Adrenal gland (tissue), 12 donors: ENCODE measurements around the gene MGAT5. TPM values are rescaled to one million over a fixed set of nuclear protein-coding genes. Genes with fewer than 3 reads are reported as not detected.

ENCODE experiments used
- DNase-seq, 7 donors: peaks; one replicate each; pipeline ENCODE4 v3.0.0-alpha.2; 2019 to 2020
- H3K27ac ChIP-seq, 5 donors: fragments of 200-600 bp; sonication (generic) in 4 of 5; 1 replicate in 3 of 5; 2 replicates in 2 of 5; pipeline versions ENCODE4 v1.5.1 to v1.8.0; 2016 to 2020; ENCODE audit warnings: mild to moderate bottlenecking in 1 of 5
- H3K27me3 ChIP-seq: fragments of 200-600 bp; 2 replicates; pipeline ENCODE4 v1.8.0; 2021
- H3K36me3 ChIP-seq, 2 donors: fragments of 200-600 bp; replicated peaks in 1 of 2; 1 replicate in 1 of 2; 2 replicates in 1 of 2; pipeline versions ENCODE4 v1.5.1 to v1.8.0; 2018 to 2022
- H3K4me1 ChIP-seq, 2 donors: fragments of 200-600 bp; replicated peaks in 1 of 2; 1 replicate in 1 of 2; 2 replicates in 1 of 2; pipeline versions ENCODE4 v1.5.1 to v1.8.0; 2018 to 2021
- H3K4me3 ChIP-seq, 4 donors: fragments of 200-600 bp; sonication (generic) in 3 of 4; one replicate each; pipeline ENCODE4 v1.5.1; 2016 to 2018
- H3K9me3 ChIP-seq, 3 donors: fragments of 200-600 bp; sonication (generic) in 1 of 3; replicated peaks in 1 of 3; 1 replicate in 2 of 3; 2 replicates in 1 of 3; pipeline versions ENCODE4 v1.5.1 to v1.8.0; 2016 to 2021
- CTCF ChIP-seq, 6 experiments: fragments of 450-650 bp in 4 of 6; fragments of 200-600 bp in 2 of 6; sonication (generic) in 1 of 6; IDR thresholded peaks; 1 replicate in 5 of 6; 2 replicates in 1 of 6; pipeline versions ENCODE4 v1.5.1 to v1.8.0; 2016 to 2021; ENCODE audit warnings: antibody characterized with exemption in 6 of 6, mild to moderate bottlenecking in 2 of 6, moderate library complexity in 1 of 6
- POLR2A ChIP-seq, 2 donors: fragments of 450-650 bp; IDR thresholded peaks; one replicate each; pipeline ENCODE4 v1.6.1; 2017; ENCODE audit warnings: antibody characterized with exemption in 2 of 2, mild to moderate bottlenecking in 2 of 2, moderate library complexity in 1 of 2
- WGBS, 4 donors: extraction: QIAGEN DNeasy Blood & Tissue Kit in 2 of 4; methylation state at CpG; one replicate each; pipeline versions ENCODE4 v1.1.5 to v1.1.7; 2013 to 2017; 5-methylcytosine and 5-hydroxymethylcytosine counted together
- intact Hi-C, 2 donors: fragments of 100-400 bp; cut with DNase I; formaldehyde crosslinking; loops; one replicate each; pipeline versions ENCODE4 v1.14.1 to v1.15.0; 2022 to 2023
- polyA plus RNA-seq, 3 donors: library from polyadenylated mRNA; stranded (reverse); fragments of 200-250 nt in 2 of 3; fragments of 350-450 nt in 1 of 3; fragmentation: Illumina TruSeq in 1 of 3; extraction: RNeasy Lipid Tissue Mini Kit (QIAGEN cat#74804) in 1 of 3; gene quantifications; one replicate each; pipeline ENCODE4 v1.2.3, GENCODE V29; 2013 to 2014
- total RNA-seq, 9 donors: library from RNA; depleted of rRNA in 4 of 9; stranded (reverse); fragments of >200 nt in 4 of 9; fragments of 120-200 nt in 1 of 9; fragmentation: NEBNext Ultra II Directional in 1 of 9; extraction: Animal tissue kit (Norgen Biotek cat#: 25700) in 1 of 9; gene quantifications; one replicate each; pipeline versions ENCODE4 v1.1.0 to v1.2.4, GENCODE V29; 2013 to 2023
- donor health status: healthy with polysubstance abuse.
- donor health status: Bipolar disorder and iron deficiency.
- donor health status: DM: yes; HTN: yes; CAD: no.
- donor health status: DM: no; HTN: no; CAD: no.
- donor health status: DM: no; HTN: no; CAD: no.
- donor health status: DM: yes; HTN: yes; CAD: no.

MGAT5 gene
- total and polyA plus RNA-seq, 12 donors = 2.9 to 74.6 (median 41.1) TPM

DNA sequence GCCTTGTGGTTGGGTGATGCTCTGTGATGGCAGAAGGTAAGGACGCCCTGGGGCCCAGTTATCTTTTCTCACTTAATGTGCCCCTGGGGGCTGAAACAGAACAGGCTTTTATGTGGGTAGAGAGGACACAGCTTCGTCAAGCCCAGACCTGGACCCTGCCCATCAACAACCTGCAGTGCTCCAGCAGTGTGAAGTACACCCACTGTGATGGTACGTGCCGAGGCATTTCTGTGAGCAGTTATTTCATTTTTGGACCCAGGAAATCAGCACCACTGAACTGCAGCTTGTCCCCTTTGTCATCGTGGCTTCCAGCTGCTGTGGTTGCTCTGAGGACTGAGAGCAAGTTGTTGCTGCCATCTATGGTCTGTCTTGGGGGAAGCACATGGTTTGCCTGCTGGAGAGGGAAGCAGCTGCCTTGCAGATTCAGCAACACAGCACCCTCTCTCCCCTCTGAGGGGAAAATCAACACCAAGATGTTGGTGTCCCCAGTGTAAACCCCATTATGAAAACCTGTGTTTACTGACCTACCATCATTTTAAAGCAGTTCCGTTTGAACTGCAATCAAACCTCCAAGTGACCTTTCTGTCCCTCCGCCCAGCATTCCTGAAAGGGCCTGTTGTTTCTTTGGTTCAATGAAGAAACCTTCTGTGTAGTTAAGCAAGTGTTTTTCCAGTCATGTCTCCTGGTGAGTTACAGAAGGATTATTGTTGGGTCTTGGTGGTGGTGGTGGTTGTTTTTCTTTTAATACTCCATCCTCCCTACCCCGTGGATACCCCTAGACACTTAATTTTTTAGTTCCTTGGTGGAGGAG, 158.2 kb downstream of the MGAT5 start:
- peak; percentile 63 to 85 (median 67) for DNase-seq
- Histone ChIP-seq H3K27me3 (no peaks in the 10 kb centered on the region), H3K36me3 (no peaks in the 10 kb centered on the region), H3K9me3 (no peaks in the 10 kb centered on the region), H3K4me3 (no peak overlapping the region), H3K27ac (no peak overlapping the region), H3K4me1 (peaks cover 0 to 35% of the 10 kb centered on the region in 2 donors)
- peak; percentile 26 to 72 (median 64) for TF ChIP-seq CTCF (IDR thresholded peaks at IDR 0.05)
- no peak for TF ChIP-seq POLR2A (IDR thresholded peaks at IDR 0.05)
- 58 to 66% (median 61%) methylated on average over 8 of the region's 8 CpGs for WGBS, 4 donors
- intact Hi-C loops = loop anchor here in 1 of 2 donors (5.0 kb wide), 1 partner anchor 295 kb away; no protein-coding TSS in a partner anchor

DNA sequence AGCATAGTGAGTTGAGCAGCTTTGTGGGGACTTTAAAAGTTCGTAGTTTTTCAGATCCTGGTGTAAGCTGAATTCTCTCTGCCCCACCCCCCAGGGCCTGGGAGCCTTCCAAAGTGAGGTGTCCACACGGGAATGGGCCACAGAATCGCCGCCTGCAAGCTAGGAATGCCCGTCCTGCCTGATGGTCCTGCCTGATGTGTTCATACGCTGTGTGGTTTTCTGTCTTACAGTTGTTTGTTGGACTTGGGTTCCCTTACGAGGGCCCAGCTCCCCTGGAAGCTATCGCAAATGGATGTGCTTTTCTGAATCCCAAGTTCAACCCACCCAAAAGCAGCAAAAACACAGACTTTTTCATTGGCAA, 158.7 kb downstream of the MGAT5 start:
- intact Hi-C loops = loop anchor here in 1 of 2 donors (5.0 kb wide), 1 partner anchor 295 kb away; no protein-coding TSS in a partner anchor
- Histone ChIP-seq H3K9me3 (no peaks in the 10 kb centered on the region), H3K4me1 (peaks cover 0 to 35% of the 10 kb centered on the region in 2 donors), H3K27ac (no peak overlapping the region), H3K4me3 (no peak overlapping the region), H3K36me3 (no peaks in the 10 kb centered on the region), H3K27me3 (no peaks in the 10 kb centered on the region)
- WGBS, 4 donors = 88 to 96% (median 92%) methylated on average over 8 of the region's 8 CpGs
- no peak for TF ChIP-seq POLR2A (IDR thresholded peaks at IDR 0.05)
- no peak for TF ChIP-seq CTCF (IDR thresholded peaks at IDR 0.05)
- DNase-seq = no peak

DNA sequence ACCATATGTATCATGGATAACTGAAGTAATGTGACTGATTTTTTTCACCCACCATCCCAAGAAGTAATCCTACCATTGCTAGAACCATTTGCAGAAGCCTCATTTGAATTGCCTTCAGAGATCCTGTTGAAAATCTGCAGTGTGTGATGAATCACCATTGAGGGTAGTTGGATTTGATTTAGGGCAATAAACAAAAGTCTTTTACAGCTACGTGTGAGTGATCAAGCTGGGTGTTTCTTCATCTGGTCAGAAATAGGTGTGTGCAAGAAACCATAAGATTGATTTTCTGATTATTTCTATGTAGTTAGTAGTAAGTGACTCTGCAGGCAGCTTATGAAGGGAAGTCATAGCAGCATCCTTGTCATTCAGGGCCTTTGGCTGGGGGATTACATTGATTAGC, 159.6 kb downstream of the MGAT5 start:
- no peak overlapping the region for H3K4me3 ChIP-seq
- H3K27me3 ChIP-seq = no peaks in the 10 kb centered on the region
- no peaks in the 10 kb centered on the region for H3K36me3 ChIP-seq
- H3K9me3 ChIP-seq = no peaks in the 10 kb centered on the region
- TF ChIP-seq CTCF (IDR thresholded peaks at IDR 0.05) (no peak), POLR2A (IDR thresholded peaks at IDR 0.05) (no peak)
- peaks cover 0 to 30% of the 10 kb centered on the region in 2 donors for H3K4me1 ChIP-seq
- no peak overlapping the region for H3K27ac ChIP-seq
- no peak for DNase-seq
- intact Hi-C loops = loop anchor here in 1 of 2 donors (5.0 kb wide), 1 partner anchor 296 kb away; no protein-coding TSS in a partner anchor
- WGBS, 4 donors = 72 to 85% (median 78%) methylated on average over 1 of the region's 1 CpG

DNA sequence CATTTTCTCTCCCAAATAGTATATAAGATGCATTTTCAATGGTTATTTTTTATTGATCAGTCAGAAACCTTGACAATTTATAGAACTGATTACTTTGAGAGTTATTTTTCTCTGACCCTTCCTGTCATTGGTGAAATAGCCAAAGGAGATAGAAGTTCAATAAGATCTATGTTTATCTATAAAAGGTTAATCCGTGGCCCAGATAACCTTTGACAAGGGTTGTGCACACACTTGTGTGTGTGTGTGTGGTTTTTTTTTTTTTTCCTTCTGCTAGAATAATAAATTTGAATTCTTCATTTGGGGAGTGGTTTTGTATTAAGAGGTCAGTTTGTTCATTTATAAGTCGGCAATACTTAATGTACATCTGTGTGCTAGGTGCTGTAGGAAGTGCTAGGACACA, 160.0 kb downstream of the MGAT5 start:
- Histone ChIP-seq H3K36me3 (no peaks in the 10 kb centered on the region), H3K9me3 (no peaks in the 10 kb centered on the region), H3K27me3 (no peaks in the 10 kb centered on the region), H3K4me1 (peaks cover 0 to 26% of the 10 kb centered on the region in 2 donors), H3K4me3 (no peak overlapping the region), H3K27ac (no peak overlapping the region)
- TF ChIP-seq CTCF (IDR thresholded peaks at IDR 0.05) = no peak
- no peak for DNase-seq
- intact Hi-C loops = loop anchor here in 1 of 2 donors (5.0 kb wide), 1 partner anchor 297 kb away; no protein-coding TSS in a partner anchor
- 70 to 93% (median 86%) methylated on average over 2 of the region's 2 CpGs for WGBS, 4 donors
